ENCODE results near the gene MIEF2.
A peak's percentile ranks its signal among the peaks of the same experiment; 100 is the strongest.

The MIEF2 gene

DNA sequence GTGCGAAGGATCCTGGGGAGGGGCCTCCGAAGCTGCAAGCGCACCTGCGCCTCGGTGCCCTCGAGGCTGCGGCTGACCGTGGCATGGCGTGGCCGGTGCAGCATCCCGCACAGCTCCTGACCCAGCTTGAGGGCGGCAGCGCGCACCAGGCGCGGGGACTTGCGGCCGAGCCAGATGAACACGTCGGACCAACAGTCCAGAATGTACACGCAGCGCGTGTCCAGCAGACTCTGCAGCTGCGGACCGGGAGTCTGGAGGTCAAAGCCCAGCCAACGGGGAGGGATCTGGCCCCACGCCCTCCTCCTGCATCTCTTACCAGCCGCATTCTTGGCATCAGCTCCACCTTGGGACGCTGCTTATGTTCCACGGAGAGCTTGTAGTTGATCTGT lies 12.9 kb upstream of the MIEF2 start:
- TF ChIP-seq TAF1 (IDR thresholded peaks at IDR 0.05; ENCODE audit: low read depth, low read length), result no peak
- no peak for TF ChIP-seq SPI1 (IDR thresholded peaks at IDR 0.05; ENCODE audit: low read depth, low read length)
- no peak for TF ChIP-seq POLR2A (IDR thresholded peaks at IDR 0.05; ENCODE audit: low read depth, low read length)
- no peak for TF ChIP-seq PAX5 (IDR thresholded peaks at IDR 0.05; ENCODE audit: insufficient read depth, low read length, severe bottlenecking)
- TF ChIP-seq POLR2AphosphoS5 (IDR thresholded peaks at IDR 0.05; ENCODE audit: low read depth, low read length), result no peak
- no peak for TF ChIP-seq POU2F2 (IDR thresholded peaks at IDR 0.05; ENCODE audit: low read depth, low read length)
- no peak for DNase-seq (ENCODE audit: insufficient read length, low spot score)
- no peak for FAIRE-seq

DNA sequence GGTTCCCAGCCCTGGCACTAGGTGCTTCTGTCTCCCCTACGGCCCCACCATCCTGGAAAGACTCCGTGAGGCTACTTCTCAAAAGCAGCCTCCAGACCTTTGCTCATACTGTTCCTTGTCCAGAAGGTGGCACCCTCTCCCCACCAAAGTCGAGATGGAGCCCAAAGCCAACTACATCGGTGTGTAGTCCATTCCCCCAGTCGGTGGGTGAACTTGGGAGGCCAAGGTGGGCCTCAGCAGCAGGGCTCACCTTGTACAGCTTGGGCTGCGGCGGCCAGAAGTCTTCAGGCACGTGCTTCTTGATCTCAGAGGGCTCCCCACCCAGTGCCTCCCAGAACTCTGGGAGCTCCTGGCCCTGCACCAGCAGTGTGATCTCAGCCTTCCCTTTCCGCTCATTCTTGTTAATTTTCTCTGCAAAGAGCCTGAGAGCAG lies 12.1 kb upstream of the MIEF2 start:
- FAIRE-seq, result peak; percentile 90
- peak; percentile 97 for DNase-seq (ENCODE audit: insufficient read length, low spot score)
- peak; percentile 18; the same call in 1 of the 2 replicates for TF ChIP-seq POU2F2 (IDR thresholded peaks at IDR 0.05; ENCODE audit: low read depth, low read length)
- TF ChIP-seq SPI1 (IDR thresholded peaks at IDR 0.05; ENCODE audit: low read depth, low read length), result no peak

DNA sequence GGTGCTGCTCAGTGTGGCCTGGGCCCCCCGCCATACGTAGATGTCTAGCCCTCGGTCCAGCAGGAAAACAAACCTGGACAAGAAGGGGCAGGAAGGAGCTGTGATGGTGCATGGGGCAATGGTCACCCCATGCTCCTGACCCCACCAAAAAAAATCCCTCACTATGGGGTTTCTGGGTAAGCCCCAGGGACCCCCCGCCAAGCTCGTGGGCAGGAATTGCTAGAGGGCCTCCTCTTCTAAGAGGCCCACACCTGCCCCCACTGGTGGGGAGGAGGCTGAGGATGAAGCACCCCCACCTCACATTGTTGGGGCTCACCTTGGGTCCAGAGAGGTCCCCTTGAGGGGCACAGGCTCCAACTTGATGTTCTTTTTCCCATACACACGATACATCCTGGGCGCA lies 11.7 kb upstream of the MIEF2 start:
- TF ChIP-seq TAF1 (IDR thresholded peaks at IDR 0.05; ENCODE audit: low read depth, low read length), result no peak
- no peak for TF ChIP-seq PAX5 (IDR thresholded peaks at IDR 0.05; ENCODE audit: insufficient read depth, low read length, severe bottlenecking)
- TF ChIP-seq POU2F2 (IDR thresholded peaks at IDR 0.05; ENCODE audit: low read depth, low read length), result no peak
- no peak for TF ChIP-seq POLR2AphosphoS5 (IDR thresholded peaks at IDR 0.05; ENCODE audit: low read depth, low read length)
- no peak for TF ChIP-seq POLR2A (IDR thresholded peaks at IDR 0.05; ENCODE audit: low read depth, low read length)
- no peak for FAIRE-seq
- DNase-seq (ENCODE audit: insufficient read length, low spot score), result no peak

DNA sequence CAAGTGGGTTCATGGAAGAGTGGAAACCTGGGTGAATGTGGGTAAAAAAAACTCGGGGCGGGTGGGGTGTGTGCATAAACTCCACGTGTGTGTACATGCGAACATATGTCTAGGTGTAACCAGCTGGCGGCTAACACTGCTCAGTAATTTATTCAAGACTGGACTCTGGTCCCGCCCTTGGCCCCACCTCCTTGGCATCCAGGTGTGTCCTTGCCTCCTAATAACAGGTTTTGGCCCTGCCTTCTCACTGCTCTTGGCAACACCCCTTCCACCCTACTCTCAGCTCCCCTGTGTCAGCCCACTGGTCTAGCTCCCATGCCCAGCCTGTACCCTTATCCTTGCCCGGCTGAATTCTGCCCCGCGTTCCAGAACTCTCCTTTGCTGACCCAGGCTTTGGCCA lies 10.2 kb upstream of the MIEF2 start:
- TF ChIP-seq PAX5 (IDR thresholded peaks at IDR 0.05; ENCODE audit: insufficient read depth, low read length, severe bottlenecking) (no peak), POLR2AphosphoS5 (IDR thresholded peaks at IDR 0.05; ENCODE audit: low read depth, low read length) (no peak), SPI1 (IDR thresholded peaks at IDR 0.05; ENCODE audit: low read depth, low read length) (no peak), POLR2A (IDR thresholded peaks at IDR 0.05; ENCODE audit: low read depth, low read length) (no peak), POU2F2 (IDR thresholded peaks at IDR 0.05; ENCODE audit: low read depth, low read length) (no peak), TAF1 (IDR thresholded peaks at IDR 0.05; ENCODE audit: low read depth, low read length) (no peak)
- FAIRE-seq (no peak), DNase-seq (ENCODE audit: insufficient read length, low spot score) (no peak)

DNA sequence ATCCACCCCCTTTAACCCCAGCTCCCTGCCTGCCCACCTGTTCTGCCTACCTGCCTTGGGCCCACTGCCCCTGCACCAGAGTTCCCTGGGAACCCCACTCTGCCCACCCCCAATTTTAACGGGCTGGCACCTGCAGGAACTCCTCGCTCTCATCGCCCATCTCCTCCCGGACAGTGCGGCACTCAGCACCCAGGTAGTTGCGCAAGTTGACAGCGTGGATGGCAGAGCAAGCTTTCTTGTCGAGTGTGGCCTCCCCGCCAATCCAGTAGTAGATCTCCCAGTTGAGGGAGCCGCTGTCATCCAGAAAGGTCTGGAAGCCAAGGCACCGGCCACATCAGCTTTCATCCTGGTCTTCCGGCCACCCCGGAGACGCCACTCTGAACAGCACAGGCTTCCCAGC lies 9.8 kb upstream of the MIEF2 start:
- FAIRE-seq, result no peak
- TF ChIP-seq POLR2A (IDR thresholded peaks at IDR 0.05; ENCODE audit: low read depth, low read length) (no peak), TAF1 (IDR thresholded peaks at IDR 0.05; ENCODE audit: low read depth, low read length) (no peak), POU2F2 (IDR thresholded peaks at IDR 0.05; ENCODE audit: low read depth, low read length) (no peak), POLR2AphosphoS5 (IDR thresholded peaks at IDR 0.05; ENCODE audit: low read depth, low read length) (no peak), SPI1 (IDR thresholded peaks at IDR 0.05; ENCODE audit: low read depth, low read length) (no peak), PAX5 (IDR thresholded peaks at IDR 0.05; ENCODE audit: insufficient read depth, low read length, severe bottlenecking) (no peak)
- DNase-seq (ENCODE audit: insufficient read length, low spot score), result no peak

DNA sequence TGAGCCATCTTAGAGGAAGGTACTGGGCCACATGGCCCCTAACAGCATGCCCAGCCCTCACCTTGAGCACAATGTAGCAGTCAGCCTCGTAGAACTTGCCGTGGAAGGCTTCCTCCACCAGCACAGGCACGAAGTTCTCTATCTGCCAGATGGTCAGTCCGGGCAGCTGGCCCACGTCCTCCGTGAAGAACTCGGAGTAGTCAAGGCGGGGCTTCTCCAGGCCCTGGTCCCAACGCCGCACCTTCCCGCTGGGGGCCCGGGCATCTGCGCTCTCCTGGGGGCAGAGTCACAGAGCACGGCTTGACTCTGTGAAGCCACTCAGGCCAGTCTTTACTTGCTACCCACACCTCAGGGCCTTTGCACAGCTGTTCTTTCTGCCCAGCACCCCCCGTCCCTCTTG lies 9.3 kb upstream of the MIEF2 start:
- DNase-seq (ENCODE audit: insufficient read length, low spot score) (no peak), FAIRE-seq (no peak)
- no peak for TF ChIP-seq PAX5 (IDR thresholded peaks at IDR 0.05; ENCODE audit: insufficient read depth, low read length, severe bottlenecking)
- no peak for TF ChIP-seq POU2F2 (IDR thresholded peaks at IDR 0.05; ENCODE audit: low read depth, low read length)
- no peak for TF ChIP-seq TAF1 (IDR thresholded peaks at IDR 0.05; ENCODE audit: low read depth, low read length)
- TF ChIP-seq POLR2A (IDR thresholded peaks at IDR 0.05; ENCODE audit: low read depth, low read length), result no peak
- TF ChIP-seq SPI1 (IDR thresholded peaks at IDR 0.05; ENCODE audit: low read depth, low read length), result no peak
- no peak for TF ChIP-seq POLR2AphosphoS5 (IDR thresholded peaks at IDR 0.05; ENCODE audit: low read depth, low read length)

DNA sequence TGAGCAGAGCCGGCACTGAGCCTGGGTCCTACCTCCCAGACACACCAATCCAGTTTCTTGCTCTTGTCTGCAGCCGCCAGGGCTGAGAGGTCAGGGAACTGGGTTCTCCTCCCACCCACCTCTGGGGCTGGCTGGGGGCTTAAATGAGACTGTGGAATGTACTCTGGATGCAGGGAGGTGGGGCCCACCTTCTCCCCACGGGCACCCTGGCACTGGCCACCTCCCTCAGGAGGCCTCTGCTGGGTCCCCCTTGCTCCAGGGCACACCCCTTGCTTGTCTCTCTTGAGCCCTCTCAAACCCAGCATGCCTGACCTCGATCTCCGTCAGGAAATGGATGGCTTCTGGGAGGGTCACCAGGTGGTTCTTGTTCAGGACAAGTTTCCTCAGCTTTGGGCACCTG lies 8.3 kb upstream of the MIEF2 start:
- TF ChIP-seq POLR2AphosphoS5 (IDR thresholded peaks at IDR 0.05; ENCODE audit: low read depth, low read length) (no peak), POLR2A (IDR thresholded peaks at IDR 0.05; ENCODE audit: low read depth, low read length) (no peak)
- DNase-seq (ENCODE audit: insufficient read length, low spot score) (no peak), FAIRE-seq (no peak)

DNA sequence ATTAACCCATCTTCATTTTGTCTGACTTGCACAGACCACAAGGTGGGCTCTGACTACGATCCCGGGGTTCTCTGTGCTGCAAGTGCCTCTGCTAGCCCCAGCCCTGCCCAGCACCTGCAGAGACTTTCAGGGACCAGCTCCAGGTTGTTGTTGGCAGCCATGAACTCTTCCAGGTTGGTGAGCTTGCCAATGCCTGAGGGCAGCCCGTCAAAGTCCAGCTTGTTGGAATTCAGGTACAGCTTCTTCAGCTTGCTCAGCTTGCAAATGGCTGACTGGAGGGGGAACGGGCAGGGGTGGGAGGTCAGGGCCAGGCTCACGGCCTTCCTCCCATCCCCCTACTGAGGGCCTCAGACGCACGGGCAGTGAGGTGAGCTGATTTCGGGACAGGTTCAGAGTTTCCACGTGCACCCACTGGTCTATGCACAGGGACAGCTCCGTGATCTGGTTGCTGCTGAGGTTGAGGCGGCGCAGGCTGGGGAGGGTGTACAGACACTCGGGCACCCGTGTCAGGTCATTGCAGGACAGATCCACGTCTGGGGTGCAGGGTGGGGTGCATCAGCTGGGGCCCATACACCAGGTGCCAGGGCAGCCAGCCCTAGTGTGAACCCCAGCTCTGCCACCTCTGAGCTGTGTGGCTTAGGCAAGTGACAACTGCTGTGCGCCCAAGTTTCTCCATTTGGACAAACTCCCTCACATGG lies 7.1 kb upstream of the MIEF2 start:
- DNase-seq (ENCODE audit: insufficient read length, low spot score) (no peak), FAIRE-seq (no peak)
- TF ChIP-seq POU2F2 (IDR thresholded peaks at IDR 0.05; ENCODE audit: low read depth, low read length) (no peak), POLR2AphosphoS5 (IDR thresholded peaks at IDR 0.05; ENCODE audit: low read depth, low read length) (no peak), SPI1 (IDR thresholded peaks at IDR 0.05; ENCODE audit: low read depth, low read length) (no peak), PAX5 (IDR thresholded peaks at IDR 0.05; ENCODE audit: insufficient read depth, low read length, severe bottlenecking) (no peak), TAF1 (IDR thresholded peaks at IDR 0.05; ENCODE audit: low read depth, low read length) (no peak), POLR2A (IDR thresholded peaks at IDR 0.05; ENCODE audit: low read depth, low read length) (no peak)

DNA sequence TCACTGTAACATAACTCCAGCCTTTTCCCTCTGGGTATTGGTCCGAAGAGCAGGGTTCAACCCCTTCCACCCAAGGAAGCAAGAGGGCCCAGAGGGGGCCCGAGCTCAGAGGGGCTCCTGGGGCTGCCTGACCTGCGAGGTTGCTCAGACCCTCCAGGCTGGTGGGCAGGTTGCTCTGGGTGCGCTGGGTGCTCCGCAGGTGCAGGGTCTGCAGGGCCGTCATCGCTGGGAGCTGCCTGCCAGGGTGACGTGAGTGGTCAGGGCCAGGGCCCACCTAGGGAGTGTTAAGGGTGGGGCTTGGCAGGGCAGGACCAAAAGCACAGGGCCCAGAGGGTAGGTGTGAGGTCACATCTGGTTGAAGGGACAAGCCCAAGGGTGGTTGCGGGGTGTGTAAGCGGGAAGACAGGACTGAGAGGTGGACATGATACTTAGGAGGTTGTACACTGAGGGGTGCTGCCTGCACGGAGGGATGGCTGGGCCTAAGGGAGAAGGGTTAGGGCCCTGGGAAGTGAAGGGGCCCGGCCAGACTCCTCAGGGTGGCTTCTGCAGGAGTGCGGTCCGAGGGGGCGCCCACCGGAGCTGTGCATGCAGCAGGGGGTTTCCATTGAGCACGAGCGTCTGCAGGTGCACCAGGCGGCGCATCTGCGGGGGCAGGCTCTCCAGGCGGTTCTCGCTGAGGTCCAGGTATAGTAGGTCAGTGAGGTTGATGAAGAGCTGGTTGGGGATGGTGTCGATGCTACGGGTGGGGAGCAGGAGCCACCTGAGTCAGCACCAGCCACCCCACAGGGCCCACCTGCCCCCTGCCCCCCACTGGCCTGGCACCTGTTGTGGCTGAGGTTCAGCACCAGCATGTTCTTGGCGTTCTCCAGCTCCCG lies 6.3 kb upstream of the MIEF2 start:
- DNase-seq (ENCODE audit: insufficient read length, low spot score) (no peak), FAIRE-seq (no peak)
- TF ChIP-seq POLR2A (IDR thresholded peaks at IDR 0.05; ENCODE audit: low read depth, low read length) (no peak), POLR2AphosphoS5 (IDR thresholded peaks at IDR 0.05; ENCODE audit: low read depth, low read length) (no peak), TAF1 (IDR thresholded peaks at IDR 0.05; ENCODE audit: low read depth, low read length) (no peak), SPI1 (IDR thresholded peaks at IDR 0.05; ENCODE audit: low read depth, low read length) (no peak), PAX5 (IDR thresholded peaks at IDR 0.05; ENCODE audit: insufficient read depth, low read length, severe bottlenecking) (no peak), POU2F2 (IDR thresholded peaks at IDR 0.05; ENCODE audit: low read depth, low read length) (no peak)
